B cell (primary cell): ENCODE measurements around the gene TOMM70. TPM values are rescaled to one million over a fixed set of nuclear protein-coding genes. Genes with fewer than 3 reads are reported as not detected.
"Not testable (repeated sequence)": the region's sequence is repeated elsewhere in the genome, so short reads cannot be mapped to it uniquely, and the experiment has no call there.

Experiments used
- ATAC-seq: fragments of 200-7000 bp; cut with Tn5 transposase; one replicate; pipeline ENCODE4 v1.10.0; 2021; ENCODE audit warnings: low read depth, mild to moderate bottlenecking, moderate number of reproducible peaks, moderate library complexity
- CTCF ChIA-PET: fragments of 350-600 bp; sonication (Branson Sonifier 250); formaldehyde crosslinking; loops from one replicate; lab custom pipeline; 2021; ENCODE audit warnings: antibody characterized with exemption, inconsistent platforms; lab: Charles Lee
- POLR2A ChIA-PET: fragments of 350-600 bp; sonication (Branson Sonifier 250); formaldehyde crosslinking; loops from one replicate; lab custom pipeline; 2021; ENCODE audit warnings: antibody characterized with exemption; lab: Charles Lee
- DNase-seq: peaks from one replicate; pipeline ENCODE4 v3.0.0; 2013
- H2AFZ ChIP-seq: 2 replicates; pipeline ENCODE4 v1.6.1; 2012; ENCODE audit warnings: mild to moderate bottlenecking, low read depth, low read length; ENCODE audit not compliant: insufficient read depth, poor library complexity, severe bottlenecking
- H3K27ac ChIP-seq, 2 donors: 1 replicate in 1 of 2; 2 replicates in 1 of 2; pipeline ENCODE4 v1.5.1; 2012 to 2013; ENCODE audit warnings: low read length in 2 of 2, mild to moderate bottlenecking in 2 of 2, moderate library complexity in 1 of 2
- H3K27me3 ChIP-seq, 4 experiments: fragments of 200-600 bp in 1 of 4; sonication (generic) in 1 of 4; replicated peaks in 1 of 4; 1 replicate in 2 of 4; 2 replicates in 2 of 4; pipeline versions ENCODE4 v1.6.1 to v1.7.0; 2013 to 2016; ENCODE audit warnings: low read length in 3 of 4, mild to moderate bottlenecking in 2 of 4, mixed read lengths in 1 of 4, moderate library complexity in 1 of 4; ENCODE audit not compliant: insufficient read depth in 4 of 4, control insufficient read depth in 3 of 4; ENCODE audit errors: control extremely low read depth in 1 of 4
- H3K36me3 ChIP-seq, 2 experiments: replicated peaks in 1 of 2; 1 replicate in 1 of 2; 2 replicates in 1 of 2; pipeline versions ENCODE4 v1.6.1 to v1.7.1; 2013; ENCODE audit warnings: low read length in 1 of 2; ENCODE audit not compliant: insufficient read depth in 2 of 2, control insufficient read depth in 1 of 2; ENCODE audit errors: control extremely low read depth in 1 of 2, extremely low read depth in 1 of 2
- H3K4me1 ChIP-seq, 2 donors: fragments of 200-600 bp in 1 of 2; sonication (generic) in 1 of 2; 1 replicate in 1 of 2; 2 replicates in 1 of 2; pipeline versions ENCODE4 v1.5.1 to v1.6.1; 2013 to 2017; ENCODE audit warnings: low read length in 2 of 2; ENCODE audit not compliant: control insufficient read depth in 2 of 2, insufficient read depth in 2 of 2
- H3K4me2 ChIP-seq: replicated peaks from 2 replicates; pipeline ENCODE3; 2012; ENCODE audit warnings: mild to moderate bottlenecking, low read depth, low read length; ENCODE audit not compliant: poor library complexity, severe bottlenecking
- H3K4me3 ChIP-seq, 5 experiments: fragments of 200-600 bp in 1 of 5; sonication (generic) in 1 of 5; 1 replicate in 3 of 5; 2 replicates in 2 of 5; pipeline versions ENCODE4 v1.5.1 to v1.7.0; 2011 to 2016; ENCODE audit warnings: low read length in 4 of 5, mild to moderate bottlenecking in 4 of 5, low read depth in 2 of 5, control low read depth in 1 of 5, moderate library complexity in 1 of 5; ENCODE audit not compliant: insufficient read depth in 1 of 5; ENCODE audit errors: control extremely low read depth in 1 of 5, extremely low read depth in 1 of 5
- H3K79me2 ChIP-seq: fragments of 200-600 bp; sonication (generic); one replicate; pipeline ENCODE4 v1.6.0; 2016; ENCODE audit warnings: low read length; ENCODE audit not compliant: control insufficient read depth, insufficient read depth
- H3K9ac ChIP-seq: fragments of 200-600 bp; sonication (generic); 2 replicates; pipeline ENCODE4 v1.6.1; 2017; ENCODE audit warnings: mild to moderate bottlenecking, low read length, moderate library complexity
- H3K9me3 ChIP-seq, 3 donors: one replicate each; pipeline versions ENCODE4 v1.6.1 to v1.7.1; 2013; ENCODE audit warnings: low read length in 2 of 3; ENCODE audit not compliant: control insufficient read depth in 2 of 3, insufficient read depth in 1 of 3; ENCODE audit errors: control extremely low read depth in 1 of 3
- H4K20me1 ChIP-seq: 2 replicates; pipeline ENCODE4 v1.6.0; 2012; ENCODE audit warnings: mild to moderate bottlenecking, low read length; ENCODE audit not compliant: insufficient read depth, control insufficient read depth, poor library complexity, severe bottlenecking
- H3K27ac Mint-ChIP-seq: one replicate; pipeline ENCODE4 v1.8.0; 2021; ENCODE audit warnings: mixed read lengths
- H3K27me3 Mint-ChIP-seq: one replicate; pipeline ENCODE4 v1.8.0; 2021; ENCODE audit warnings: mixed read lengths
- H3K4me1 Mint-ChIP-seq: one replicate; pipeline ENCODE4 v1.8.0; 2021; ENCODE audit warnings: mixed read lengths
- H3K4me3 Mint-ChIP-seq: one replicate; pipeline ENCODE4 v1.8.0; 2021; ENCODE audit warnings: mixed read lengths
- H3K9me3 Mint-ChIP-seq: one replicate; pipeline ENCODE4 v1.8.0; 2022; ENCODE audit warnings: mixed read lengths; ENCODE audit not compliant: insufficient read depth
- CTCF ChIP-seq: fragments of 200-600 bp; IDR thresholded peaks from one replicate; pipeline ENCODE4 v1.8.0; 2022; ENCODE audit warnings: antibody characterized with exemption, mild to moderate bottlenecking
- EZH2 ChIP-seq: IDR thresholded peaks from 2 replicates; pipeline ENCODE4 v1.6.1; 2012; ENCODE audit warnings: borderline replicate concordance, low read depth, mild to moderate bottlenecking, moderate library complexity, low read length; ENCODE audit not compliant: insufficient read depth, poor library complexity, severe bottlenecking
- WGBS: methylation state at CpG from one replicate; pipeline ENCODE4 v1.1.5; 2013; ENCODE audit warnings: missing lambda C conversion rate; ENCODE audit not compliant: insufficient coverage; 5-methylcytosine and 5-hydroxymethylcytosine counted together
- intact Hi-C: fragments of 100-400 bp; cut with micrococcal nuclease; formaldehyde crosslinking; loops from one replicate; pipeline ENCODE4 v1.10.0; 2022
- polyA plus RNA-seq: library from polyadenylated mRNA; depleted of rRNA; stranded (reverse); fragments of >200 nt; gene quantifications from 2 replicates; pipeline ENCODE4 v1.2.3, GENCODE V29; 2012
- total RNA-seq, 2 donors: library from RNA; stranded (reverse); fragments of 120-200 nt in 1 of 2; gene quantifications; 1 replicate in 1 of 2; 2 replicates in 1 of 2; pipeline versions ENCODE4 v1.2.3 to v1.2.4, GENCODE V29; 2013 to 2022

Gene TOMM70
- total and polyA plus RNA-seq, 2 donors (not counting 1 experiment from before 2014, with no cell fraction given) = 6.9 to 30.0 TPM

DNA sequence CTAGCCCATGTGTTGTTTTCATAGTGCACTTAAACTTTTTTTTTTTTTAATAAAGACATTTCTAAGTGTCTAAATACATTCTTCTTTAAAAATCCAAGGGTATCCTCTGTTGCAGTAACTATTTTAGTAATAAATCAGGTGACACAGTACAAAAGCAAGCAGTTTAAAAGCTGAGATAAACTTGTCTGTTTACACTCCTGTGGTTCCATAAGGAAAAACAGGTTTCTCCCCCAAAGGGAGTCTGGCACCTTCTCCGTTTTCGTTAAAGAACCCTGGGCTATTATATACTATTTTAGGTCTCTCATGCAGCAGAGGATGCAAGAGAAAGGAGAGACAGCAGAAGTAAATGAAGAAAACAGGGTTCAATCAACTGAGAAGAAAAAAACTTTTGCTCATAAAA lies 48.3 kb upstream of the TOMM70 start:
- intact Hi-C loops = no loop called here
- H3K4me1 Mint-ChIP-seq = no peaks in the 10 kb centered on the region
- Histone ChIP-seq H3K79me2 (no peaks in the 10 kb centered on the region), H3K27ac (no peak overlapping the region), H3K9me3 (no peaks in the 10 kb centered on the region), H2AFZ (no peak overlapping the region), H3K36me3 (no peaks in the 10 kb centered on the region), H3K4me3 (no peak overlapping the region), H3K4me2 (no peak overlapping the region), H4K20me1 (no peaks in the 10 kb centered on the region), H3K9ac (no peak overlapping the region), H3K4me1 (no peaks in the 10 kb centered on the region), H3K27me3 (no peaks in the 10 kb centered on the region)
- H3K9me3 Mint-ChIP-seq = peaks cover 2% of the 10 kb centered on the region
- ATAC-seq (no peak), DNase-seq (no peak)
- WGBS = no CpG with 5 or more reads among the region's 2 CpGs
- ChIA-PET CTCF (interaction anchor here (0.7 kb wide), 1 partner anchor 618 kb away, joined by 3 read pairs; no protein-coding TSS in a partner anchor), POLR2A (no interaction called here)
- H3K27ac Mint-ChIP-seq = no peak overlapping the region
- no peaks in the 10 kb centered on the region for H3K27me3 Mint-ChIP-seq
- no peak for TF ChIP-seq EZH2
- no peak for TF ChIP-seq CTCF
- H3K4me3 Mint-ChIP-seq = no peak overlapping the region

- H3K27me3 Mint-ChIP-seq = no peaks in the 10 kb centered on the region
- H4K20me1 ChIP-seq = no peaks in the 10 kb centered on the region
- ATAC-seq (no peak), DNase-seq (no peak)
- CTCF ChIA-PET = no interaction called here
- POLR2A ChIA-PET = no interaction called here
- TF ChIP-seq EZH2 (no peak), CTCF (no peak)
- no CpG with 5 or more reads among the region's 1 CpG for WGBS
- H2AFZ ChIP-seq = no peak overlapping the region
- peaks cover 2% of the 10 kb centered on the region for H3K9me3 Mint-ChIP-seq
- no peak overlapping the region for H3K4me2 ChIP-seq
- H3K36me3 ChIP-seq = no peaks in the 10 kb centered on the region
- no peaks in the 10 kb centered on the region for H3K27me3 ChIP-seq
- H3K4me1 ChIP-seq = no peaks in the 10 kb centered on the region
- no peak overlapping the region for H3K27ac Mint-ChIP-seq
- H3K9ac ChIP-seq = no peak overlapping the region
- no peaks in the 10 kb centered on the region for H3K4me1 Mint-ChIP-seq
- H3K79me2 ChIP-seq = no peaks in the 10 kb centered on the region
- H3K4me3 Mint-ChIP-seq = no peak overlapping the region
- H3K9me3 ChIP-seq = no peaks in the 10 kb centered on the region
- intact Hi-C loops = no loop called here
- H3K27ac ChIP-seq = no peak overlapping the region
- no peak overlapping the region for H3K4me3 ChIP-seq
Measured at GRCh38 chr3:100448079-100448478, 47.2 kb upstream of the TOMM70 start.

- not testable (repeated sequence) for DNase-seq
Measured at GRCh38 chr3:100447067-100447466, 46.2 kb upstream of the TOMM70 start.

More at GRCh38 chr3:100447067-100447466, 46.2 kb upstream of the TOMM70 start:
- H3K4me1 ChIP-seq, H2AFZ ChIP-seq, H3K9me3 Mint-ChIP-seq, H3K27ac Mint-ChIP-seq, POLR2A ChIA-PET, H3K4me1 Mint-ChIP-seq, H3K4me3 ChIP-seq, H3K9ac ChIP-seq, H3K4me2 ChIP-seq, H3K79me2 ChIP-seq, CTCF ChIA-PET, H3K4me3 Mint-ChIP-seq, H3K36me3 ChIP-seq, H3K27me3 ChIP-seq, intact Hi-C loops, H3K27me3 Mint-ChIP-seq, H3K27ac ChIP-seq, H3K9me3 ChIP-seq, ATAC-seq, H4K20me1 ChIP-seq: not testable (repeated sequence)
- WGBS = no CpG with 5 or more reads among the region's 3 CpGs
